HG02852 (cell line): ENCODE measurements around the gene CAMK2A.

Experiments used
- ATAC-seq: cut with Tn5 transposase; IDR thresholded peaks from one replicate; pipeline ENCODE4 v1.9.1; 2021; ENCODE audit warnings: mild to moderate bottlenecking, moderate library complexity; ENCODE audit not compliant: unreplicated experiment

Gene CAMK2A

DNA sequence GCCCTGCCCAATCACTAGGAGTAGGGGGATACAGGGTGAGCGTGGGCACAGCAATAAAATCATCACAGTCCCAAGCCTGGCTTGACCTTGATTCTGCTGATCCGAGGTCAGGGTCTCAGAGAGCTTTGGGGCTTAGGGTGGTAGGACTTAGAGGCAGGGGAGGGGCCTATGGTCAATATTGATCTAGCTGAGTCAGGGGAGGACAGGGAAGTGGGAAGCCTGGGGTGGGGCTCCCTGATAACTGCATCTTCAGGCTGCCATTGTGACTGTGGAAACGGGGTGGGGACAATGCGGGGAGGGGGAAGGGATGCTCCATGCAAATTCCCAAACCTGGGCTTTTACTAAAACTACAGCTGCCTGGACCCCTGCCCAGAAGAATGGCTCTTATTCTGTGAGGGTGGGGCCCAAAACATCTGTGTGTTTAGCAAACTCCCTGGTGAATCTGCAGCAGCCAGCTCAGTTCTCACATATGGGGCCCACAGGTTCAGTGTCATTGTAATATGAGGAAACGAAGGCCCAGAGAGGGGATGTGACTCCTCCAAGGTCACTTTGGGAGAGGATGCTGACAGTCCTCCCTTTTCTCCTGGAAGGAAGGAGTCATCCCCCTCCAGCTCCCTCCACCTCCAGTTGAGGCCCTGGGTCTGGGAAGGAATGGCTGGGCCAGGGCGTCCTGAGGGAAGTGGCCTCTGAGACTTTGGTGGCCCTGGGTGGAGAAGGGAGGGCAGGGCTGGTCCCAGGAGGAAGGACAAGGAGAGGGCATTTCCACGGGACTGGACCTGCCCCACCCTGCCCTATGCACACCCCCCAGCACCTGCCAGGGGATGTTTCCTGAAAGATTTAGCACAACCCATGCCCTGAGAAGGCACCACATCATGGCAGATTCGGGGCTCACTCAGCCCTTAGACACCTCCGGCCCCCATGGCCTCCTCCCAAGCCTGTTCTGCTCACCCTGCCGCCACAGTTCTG, 73.3 kb downstream of the CAMK2A start:
- no peak for ATAC-seq

DNA sequence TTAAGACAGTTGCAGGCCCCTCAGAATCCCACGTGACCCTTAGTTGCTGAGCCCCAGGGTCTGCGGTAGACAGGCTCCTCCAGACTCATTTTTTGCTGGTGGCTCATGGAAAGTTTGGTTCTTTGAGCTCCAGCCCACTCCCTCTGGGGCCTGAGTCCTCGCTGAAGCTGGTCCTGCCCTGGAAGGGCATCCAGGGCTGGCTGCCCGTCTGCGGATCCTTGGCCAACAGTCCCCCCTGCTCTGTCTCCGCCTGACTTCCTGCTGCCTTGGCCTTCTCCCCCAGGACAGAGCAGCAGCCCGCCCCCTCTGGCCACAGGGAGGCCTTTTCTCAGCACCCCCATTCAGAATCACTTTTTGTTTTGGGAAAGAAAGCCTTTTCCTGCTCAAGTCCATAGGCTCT, 75.3 kb downstream of the CAMK2A start:
- ATAC-seq: no peak

DNA sequence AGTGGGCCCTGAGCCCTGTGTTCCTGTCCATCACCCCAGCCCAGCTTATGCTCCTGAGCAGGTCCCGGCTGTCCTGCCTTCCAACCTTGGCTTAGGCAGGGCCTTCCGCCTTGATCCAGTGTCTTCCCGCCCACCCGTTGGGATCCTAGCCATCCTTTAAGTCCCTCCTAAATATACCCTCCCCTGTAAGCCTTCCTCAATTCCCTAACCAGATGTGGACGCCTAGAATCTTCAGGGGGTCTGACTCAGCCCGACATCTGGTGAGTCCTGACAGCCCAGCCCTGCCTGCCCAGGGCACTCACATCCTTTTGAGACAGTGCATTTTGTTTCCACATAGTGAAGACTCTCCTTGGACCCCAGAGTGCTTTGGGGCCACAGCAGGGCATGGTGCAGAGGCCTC, 76.0 kb downstream of the CAMK2A start:
- no peak for ATAC-seq

DNA sequence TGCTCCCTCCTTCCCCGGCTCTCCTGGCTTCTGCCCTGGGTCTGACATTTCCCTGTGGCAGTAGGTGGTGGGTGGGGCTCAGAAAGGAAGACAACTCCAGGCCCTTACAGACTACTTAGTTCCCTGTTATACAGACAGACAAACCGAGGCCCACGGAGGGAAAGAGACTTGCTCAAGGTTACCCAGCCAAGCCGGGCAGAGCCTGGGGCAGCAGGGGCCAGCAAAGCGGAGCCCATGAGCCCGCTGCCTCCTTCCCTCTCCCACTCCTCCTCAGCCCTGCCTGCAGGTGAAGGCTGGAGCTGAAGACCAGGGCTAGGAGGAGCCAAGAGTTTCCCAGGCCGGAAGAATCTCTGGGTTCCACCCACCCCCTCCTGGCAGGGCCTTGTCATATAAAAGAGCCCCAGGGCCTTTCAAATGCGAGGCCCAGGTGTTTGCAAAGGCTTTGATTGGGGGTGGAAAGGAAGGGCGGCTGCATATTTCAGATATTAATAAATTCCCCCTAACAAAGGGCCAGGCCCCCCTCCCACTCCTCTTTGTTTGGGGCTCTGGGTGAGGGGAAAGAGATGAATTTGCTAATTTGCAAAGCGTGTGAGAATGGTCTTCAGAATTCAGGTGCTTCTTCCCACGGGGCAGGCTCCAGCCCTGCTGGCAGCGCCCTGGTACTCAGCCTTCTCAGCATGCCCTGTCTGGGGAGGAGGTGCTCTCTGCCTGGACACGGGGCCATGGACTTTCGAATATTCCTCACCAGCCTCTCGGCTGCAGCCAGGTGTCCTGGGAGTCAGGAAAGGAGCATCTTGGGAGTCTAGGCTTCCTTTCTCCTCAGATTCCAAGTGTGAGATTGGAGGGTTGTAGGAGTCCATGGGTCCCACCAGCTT, 78.2 kb downstream of the CAMK2A start:
- no peak for ATAC-seq

DNA sequence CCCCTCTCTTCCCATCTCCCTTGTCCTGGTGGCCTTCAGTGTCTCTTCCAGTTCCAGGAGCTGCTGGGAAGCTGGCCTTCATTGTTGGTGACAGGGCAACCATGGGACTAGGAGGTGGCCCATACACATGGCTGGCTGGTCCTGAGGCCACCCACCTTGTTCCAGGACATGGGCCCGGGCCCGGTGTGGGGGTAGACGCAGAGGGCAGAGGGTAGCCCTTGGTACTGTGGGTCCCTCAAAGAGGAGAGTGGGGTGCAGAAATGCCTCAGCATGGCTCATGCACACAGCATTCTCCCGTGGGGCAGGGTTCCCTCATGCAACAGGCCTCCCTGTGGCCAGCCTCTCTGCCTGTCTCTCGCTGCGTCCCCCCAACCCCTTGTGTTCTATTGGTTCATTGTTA, 78.9 kb downstream of the CAMK2A start:
- no peak for ATAC-seq

DNA sequence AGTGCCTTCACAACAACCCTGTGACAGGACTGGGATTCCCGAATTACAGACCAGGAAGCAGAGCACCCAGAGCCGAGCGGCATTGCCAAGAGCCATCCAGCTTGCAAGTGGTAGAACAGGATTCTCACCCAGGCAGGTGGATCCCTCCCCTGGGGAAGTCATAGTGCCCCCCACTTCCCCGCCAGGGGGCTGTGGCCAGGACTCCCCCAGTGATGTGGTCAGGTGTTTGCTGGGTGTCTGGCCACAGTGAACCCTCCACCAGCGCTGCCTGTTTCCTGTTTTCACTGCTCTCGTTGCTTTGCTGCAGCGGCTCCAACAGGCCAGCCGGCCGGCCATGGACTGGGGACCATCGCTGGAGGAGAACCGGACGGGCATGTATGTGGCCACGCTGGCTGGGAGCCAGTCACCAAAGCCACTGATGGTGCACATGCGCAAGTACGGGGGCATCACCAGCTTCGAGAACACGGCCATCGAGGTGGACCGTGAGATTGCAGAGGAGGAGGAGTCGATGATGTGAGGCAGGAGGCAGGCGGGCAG, 80.4 kb downstream of the CAMK2A start:
- no peak for ATAC-seq

DNA sequence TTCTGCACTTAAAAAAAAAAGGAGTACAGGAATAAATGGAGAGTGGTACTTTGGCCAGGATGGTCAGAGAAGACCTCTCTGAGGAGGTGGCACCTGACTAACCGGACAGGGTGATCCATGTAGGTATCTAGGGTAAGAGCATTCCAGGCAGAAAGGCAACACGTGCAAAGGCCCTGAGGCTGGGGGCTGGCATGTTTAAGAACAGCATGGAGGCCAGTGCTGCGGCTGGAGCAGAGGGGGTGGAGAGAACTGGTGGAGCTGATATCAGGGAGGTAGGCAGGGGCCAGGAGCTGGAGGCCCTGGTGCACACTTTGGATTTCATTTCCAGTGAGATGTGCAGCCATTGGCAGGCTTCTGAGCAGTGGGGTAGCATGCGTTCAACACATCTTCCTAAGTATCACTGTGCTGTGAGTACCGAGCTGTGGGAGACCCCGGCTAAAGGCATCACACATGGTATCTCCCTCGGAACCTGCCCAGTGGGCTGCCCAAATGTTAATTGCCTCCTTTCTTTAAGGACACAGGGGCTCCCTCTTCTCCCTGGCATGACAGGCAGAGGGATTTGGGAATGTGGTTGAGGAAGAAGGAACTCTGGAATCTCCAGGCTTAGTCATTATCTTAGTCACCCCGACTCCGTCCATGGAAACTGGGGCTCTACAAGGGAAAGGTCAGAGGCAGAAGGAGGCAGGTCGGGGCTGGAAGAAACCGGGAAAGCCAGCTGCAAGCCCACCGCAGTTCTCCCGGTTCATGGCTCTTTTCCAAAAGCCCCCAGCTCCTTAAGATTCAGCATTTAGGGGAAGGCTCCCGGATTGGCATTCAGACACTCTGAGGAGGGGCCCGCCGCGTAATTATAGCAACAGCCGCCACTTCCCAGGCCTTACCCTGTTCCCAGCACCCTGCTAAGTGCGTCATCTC, 81.1 kb downstream of the CAMK2A start:
- no peak for ATAC-seq

DNA sequence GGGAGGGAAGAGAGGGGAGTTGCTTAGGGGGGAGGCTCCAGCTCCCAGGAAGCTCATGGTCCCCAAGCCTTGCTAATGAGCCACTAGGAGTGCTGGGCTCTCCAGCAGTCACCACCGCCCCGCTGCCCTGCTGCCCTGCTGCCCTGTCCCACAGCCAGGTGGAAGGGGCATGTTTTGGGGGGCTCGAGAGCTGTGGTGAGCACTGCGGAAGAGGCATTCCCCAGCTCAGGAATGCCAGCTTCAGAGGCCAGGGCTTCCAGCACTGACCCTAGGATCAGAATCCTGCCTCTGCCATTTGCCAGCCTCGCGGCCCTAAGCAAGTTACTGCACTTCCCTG, 82.8 kb downstream of the CAMK2A start:
- no peak for ATAC-seq

DNA sequence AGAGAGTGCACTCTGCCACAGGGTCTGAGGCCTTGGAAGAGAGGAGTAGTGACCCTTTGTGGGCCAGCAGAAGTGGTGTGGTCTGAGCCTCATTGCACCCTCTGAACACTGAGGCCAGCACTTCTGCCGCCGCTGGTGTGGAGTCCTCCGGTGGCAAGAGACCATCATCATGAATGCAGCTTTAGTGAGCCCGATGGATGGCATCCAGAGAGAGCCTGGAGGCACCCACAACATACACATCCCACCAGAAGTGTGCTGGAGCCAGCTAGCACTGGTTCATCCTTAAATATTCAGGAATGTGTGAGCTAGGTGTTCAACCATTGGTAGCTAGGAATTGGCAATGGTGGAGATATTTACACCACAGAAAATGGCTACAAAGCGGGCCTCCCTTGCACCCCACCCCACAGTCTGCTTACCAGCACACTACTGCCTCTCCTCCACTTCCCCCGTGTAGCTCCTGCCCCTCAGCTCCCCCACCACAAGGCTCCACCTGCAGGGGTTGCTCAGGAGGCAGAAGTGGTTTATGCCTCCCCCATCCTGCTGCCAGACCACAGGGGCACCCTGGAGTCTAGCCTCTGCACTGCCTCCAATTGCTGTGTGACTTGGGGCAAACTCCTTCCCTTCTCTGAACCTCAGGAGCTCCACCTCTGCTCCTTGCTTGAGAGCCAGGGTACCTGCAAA, 83.3 kb downstream of the CAMK2A start:
- ATAC-seq: no peak

DNA sequence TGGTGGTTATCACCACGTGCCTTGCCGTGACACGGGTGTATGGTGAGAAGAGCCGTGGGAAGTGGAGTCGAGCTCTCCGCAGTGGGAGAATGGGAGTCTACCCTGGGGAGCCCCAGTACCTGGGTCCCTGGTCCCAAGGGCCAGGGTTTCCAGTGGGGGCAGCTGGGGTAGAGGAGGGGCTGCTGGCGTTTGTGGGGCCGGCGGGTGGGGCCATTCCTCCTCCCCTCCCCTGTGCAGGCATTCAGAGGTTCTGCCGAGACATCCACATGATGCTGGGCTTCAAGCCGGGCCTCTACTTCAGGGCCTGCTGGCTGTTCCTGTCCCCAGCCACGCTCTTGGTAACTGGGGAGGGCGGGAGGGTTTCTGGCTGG, 85.0 kb downstream of the CAMK2A start:
- no peak for ATAC-seq

DNA sequence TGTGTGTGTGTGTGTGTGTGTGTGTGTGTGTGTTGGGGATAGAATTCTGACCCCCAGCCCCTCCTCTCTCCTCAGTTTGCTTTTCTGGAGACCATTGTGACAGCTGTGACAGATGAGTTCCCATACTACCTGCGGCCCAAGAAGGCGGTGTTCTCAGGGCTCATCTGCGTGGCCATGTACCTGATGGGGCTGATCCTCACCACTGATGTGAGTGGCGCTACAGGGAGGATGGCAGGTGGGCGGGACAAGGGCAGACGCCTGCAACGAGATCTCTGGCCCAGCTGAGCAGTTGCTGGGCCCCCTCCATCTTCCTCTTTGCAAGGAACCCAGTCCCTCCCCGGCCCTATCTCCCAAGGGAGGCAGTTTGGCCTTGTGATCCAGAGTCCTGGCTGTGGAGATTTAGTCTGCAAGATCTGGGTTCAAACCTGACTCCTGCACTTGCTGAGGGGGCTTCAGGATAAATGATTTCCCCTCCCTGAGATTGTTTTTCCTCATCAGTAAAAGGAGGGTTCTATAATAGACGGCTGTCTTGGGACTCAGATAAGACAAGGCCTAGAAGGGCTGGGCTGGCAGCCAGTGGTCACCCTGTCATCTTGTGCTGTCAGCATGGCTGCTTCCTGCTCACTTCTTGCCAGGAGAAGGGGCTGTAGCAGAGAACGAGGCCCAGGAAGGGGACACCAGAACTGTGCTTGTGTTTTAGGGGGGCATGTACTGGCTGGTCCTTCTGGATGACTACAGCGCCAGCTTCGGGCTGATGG, 85.6 kb downstream of the CAMK2A start:
- ATAC-seq: no peak

DNA sequence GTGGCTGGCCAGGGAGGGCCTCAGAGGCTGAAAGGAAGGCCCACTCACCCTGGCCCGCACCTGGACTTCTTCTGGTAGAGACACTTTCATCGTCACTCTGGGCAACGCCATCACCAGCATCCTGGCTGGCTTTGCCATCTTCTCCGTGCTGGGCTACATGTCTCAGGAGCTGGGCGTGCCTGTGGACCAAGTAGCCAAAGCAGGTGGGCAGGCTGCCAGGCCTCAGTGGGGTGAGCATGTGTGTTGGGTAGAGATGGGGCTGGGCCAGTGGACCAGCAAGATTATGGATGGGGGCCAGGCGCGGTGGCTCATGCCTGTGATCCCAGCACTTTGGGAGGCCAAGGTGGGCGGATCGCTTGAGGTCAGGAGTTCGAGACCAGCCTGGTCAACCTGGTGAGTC, 87.1 kb downstream of the CAMK2A start:
- ATAC-seq: no peak

DNA sequence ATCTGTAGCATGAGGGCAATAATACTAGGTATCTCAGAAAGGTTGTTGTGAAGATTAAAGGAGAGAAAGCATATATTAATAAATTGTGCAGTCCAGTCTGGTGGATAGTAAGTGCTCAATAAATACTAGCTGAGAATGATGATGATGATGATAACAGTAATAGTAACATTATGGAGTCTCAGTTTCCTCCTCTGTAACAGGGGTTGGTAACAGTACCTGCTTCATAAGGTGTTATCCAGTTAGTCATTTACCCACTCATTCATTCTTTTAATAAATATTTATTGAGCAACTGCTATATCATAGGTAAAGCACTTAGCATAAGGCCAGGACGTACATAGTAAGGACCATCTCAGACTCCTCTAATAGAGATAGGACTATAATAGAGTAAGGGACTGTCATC, 92.1 kb downstream of the CAMK2A start:
- no peak for ATAC-seq

DNA sequence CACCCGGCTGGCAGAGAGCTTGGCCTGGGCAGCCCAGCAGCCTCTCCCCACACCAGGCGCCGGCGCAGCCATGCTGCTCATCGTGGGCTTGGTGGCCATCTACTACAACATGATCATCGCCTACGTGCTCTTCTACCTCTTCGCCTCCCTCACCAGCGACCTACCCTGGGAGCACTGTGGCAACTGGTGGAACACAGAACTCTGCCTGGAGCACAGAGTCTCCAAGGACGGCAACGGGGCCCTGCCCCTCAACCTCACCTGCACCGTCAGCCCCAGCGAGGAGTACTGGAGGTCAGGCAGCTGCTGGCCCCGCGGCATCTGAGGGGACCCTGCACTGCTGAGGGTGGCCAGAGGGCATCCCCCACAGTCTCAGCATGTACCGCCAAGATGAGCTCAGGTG, 92.6 kb downstream of the CAMK2A start:
- no peak for ATAC-seq

DNA sequence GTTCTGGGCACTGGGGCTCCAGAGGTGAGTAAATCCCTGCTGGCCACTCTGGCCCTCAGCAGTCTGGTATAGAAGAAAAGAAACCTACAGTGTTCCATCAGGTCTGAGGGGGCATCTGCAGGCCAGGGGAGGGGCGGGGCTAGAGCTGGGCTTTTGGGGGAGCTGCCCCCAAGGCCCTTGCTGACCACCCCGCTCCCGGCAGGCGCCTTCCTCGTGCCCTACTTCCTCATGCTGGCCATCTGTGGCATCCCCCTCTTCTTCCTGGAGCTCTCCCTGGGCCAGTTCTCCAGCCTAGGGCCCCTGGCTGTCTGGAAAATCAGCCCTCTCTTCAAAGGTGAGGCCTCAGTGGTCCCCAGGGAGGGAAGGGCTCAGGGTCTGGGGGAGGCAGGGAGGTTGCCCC, 93.1 kb downstream of the CAMK2A start:
- no peak for ATAC-seq

DNA sequence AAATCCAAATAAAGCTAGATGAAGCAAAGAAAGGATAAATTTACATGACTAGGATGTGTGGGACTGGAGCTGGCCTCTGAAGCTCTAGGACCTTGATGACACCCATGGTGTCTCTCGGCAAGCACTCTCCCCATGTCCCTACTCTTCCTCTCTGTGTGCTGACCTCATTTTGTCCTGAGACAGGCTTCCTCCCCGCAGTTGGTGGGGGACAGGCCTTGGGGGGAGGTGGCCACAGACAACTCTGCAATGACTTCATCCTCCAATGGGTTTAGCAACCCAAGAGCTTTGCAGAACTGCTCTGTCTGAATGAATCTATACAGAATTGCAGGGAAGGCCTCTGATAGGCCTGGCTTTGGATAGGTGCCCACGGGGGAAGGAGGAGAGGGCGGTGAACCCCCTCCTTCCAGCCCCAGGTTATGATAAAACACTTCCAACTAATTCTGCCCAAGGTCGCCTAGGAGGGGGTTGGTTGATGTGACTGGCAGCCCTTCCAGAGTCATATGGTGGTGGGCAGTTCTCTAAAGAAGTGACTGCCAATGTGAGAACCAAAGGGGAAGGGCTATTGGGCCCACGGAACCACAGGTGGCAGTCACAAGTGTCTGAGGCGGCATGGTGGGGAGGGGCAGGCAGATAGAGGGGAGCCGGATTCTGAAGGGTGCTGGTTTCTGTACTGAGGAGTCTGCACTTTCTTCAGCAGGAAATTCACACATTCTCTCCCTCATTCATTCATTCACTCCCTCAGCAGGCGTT, 93.7 kb downstream of the CAMK2A start:
- ATAC-seq: no peak

DNA sequence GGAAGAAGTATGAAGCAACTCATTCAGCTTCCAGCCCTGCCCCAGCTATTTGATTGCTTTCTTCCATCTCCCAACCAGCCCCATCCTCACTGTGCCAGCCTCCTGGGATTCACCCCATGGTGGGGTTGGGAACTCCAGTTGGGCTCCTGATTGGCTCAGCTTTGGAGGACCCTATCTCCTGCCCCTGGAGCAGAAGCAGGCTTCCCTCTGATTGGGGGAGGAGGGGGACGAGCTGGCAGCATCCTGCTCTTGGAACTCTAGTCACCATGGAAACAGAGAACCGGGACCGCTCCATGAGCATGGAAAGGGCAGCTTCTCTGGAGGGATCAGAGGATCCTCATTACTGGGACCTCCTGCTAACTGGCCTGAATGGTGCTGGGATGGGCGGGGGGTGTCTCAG, 97.1 kb downstream of the CAMK2A start:
- no peak for ATAC-seq

DNA sequence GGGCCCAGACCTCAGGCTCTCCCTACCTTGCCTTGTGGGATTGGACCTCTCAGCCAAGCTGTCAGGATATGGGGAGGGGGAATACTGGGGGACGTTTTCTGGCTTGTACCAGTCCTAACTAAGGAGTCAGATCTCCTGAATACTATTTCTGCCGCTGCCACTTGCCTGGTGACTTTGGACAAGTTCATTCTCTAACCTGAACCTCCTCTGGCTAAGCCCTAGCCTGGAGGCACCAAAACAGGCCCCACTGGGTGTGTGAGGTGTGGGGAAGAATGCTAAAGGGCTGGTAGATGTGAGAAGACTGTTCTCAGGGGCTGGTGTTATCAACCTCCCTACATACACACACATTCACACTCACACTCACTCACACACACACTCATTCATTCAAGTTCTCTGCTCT, 98.6 kb downstream of the CAMK2A start:
- no peak for ATAC-seq

DNA sequence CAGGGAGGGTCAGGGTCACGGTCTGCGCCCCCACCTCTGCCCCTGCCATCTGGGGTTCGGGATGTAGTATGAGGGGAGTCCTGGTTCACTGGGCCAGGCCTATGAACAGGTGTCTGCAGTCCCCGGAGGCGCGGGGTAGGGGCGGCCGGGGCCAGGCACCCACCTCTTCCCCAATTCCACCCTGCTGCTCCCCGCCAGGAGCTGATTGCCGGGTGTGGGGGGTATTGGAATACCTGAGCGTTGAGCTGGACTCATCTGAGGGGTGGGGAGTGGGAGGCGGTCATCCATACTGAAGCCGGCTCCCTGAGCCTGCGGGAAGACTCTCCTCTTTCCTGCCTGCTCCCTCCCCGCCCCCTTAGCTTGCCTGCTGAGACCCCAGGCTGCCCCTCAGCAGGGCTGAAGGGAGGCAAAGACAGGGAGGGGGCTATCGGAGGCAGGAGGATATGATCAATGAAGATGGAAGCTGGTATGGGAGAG, 99.0 kb downstream of the CAMK2A start:
- ATAC-seq: no peak
